NCI-H748 (cell line): Measurements from ENCODE around the gene PIWIL4.
"Not testable (repeated sequence)": the region's sequence is repeated elsewhere in the genome, so short reads cannot be mapped to it uniquely, and the experiment has no call there.

Experiments used
- DNase-seq: peaks from one replicate; lab custom pipeline; 2025; ENCODE audit not compliant: unreplicated experiment; lab: John Stamatoyannopoulos, UW

Gene PIWIL4

DNA sequence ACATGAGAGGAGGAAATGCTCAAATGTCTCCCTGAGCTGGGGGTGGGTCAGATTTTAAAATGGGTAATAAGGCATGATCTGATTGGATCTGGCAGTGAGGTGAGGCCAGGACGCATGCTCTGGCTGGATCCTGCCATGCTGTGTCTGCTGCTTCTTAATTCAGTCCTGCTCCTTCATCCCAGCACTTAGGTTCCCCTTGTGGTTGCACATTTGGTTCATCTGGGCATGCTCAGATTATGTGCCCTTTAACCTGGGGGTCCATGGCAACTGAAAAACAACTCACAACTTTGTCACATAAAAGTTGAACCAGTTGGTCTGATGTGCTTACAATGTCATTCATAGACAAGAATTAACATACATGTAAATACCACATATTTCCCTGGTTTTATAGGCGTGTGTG is 67.9 kb downstream of the PIWIL4 start:
- no peak for DNase-seq

DNA sequence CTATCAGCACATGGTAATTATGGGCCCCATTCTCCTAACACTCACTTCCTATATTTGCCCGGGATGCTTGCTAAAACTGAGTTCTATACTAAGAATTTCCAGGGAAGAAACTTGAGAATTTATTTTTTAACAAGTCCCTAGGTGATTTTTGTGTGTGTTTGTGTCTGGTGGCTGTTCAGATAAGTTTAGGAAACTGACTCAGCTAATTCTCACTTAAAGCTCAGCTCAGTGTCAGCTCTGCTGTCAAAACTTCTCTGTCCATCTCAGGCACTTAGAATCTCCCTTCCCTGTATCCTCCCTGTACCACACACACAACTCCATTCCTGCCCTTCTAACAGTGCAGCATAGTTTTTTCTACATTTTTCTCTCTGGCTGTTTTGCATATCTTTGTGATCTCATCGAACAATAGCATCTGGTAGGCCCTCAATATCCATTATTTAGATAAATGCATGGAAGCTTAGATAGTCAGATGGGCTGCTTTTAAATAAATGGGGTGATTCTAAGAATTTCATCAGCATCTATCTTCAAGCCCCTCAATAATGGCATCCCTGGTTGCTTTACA is 69.3 kb downstream of the PIWIL4 start:
- no peak for DNase-seq

DNA sequence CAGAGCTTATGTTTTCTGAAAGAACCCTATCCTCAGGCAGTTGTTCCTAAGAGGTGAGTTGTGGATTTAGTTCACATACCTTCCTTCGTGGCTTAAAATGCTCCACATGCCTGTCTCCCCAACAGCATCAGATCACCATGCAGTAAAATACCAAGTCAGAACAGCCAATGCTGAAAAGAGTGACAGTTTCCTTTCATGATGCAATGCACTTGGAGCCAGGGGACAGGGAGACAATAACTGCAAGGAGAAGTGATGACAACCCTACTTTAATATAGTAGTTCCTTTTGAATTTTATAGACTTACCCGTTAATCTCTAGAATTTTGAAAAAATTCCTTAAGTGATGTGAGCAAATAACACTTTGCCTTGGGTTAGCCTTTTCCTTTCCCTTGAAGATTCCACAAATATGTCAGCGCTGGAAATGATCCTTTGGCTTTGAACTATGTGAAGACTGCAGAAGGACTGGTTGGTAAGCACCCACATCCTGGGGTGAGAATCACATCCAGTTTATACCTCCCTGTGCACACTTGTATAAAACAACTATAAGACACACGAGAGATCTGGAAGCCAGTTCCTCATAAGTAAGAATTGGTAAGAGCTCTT is 71.2 kb downstream of the PIWIL4 start:
- DNase-seq: no peak

DNA sequence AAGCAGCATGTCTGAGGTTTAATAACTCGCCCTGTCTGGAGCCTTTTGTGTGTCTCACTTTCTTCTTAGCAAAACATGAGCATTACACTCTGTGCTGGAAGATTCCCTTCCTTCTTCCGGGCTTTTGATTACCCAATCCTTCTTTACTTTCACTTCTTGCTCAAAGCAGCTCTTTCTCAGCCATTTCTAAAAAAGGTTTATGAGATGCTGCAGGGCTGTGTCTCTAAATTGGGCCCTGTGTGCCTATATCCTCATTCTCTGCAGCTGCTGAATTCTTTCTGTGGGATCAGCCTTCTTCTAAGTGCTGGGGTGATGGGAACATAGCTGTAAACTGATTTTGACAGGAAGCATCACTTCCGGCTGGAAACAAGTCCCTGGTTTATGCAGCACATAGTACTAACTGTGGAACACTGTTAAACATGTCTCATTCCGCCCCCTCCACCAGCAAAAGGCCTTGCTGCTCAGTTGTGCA is 71.8 kb downstream of the PIWIL4 start:
- no peak for DNase-seq

DNA sequence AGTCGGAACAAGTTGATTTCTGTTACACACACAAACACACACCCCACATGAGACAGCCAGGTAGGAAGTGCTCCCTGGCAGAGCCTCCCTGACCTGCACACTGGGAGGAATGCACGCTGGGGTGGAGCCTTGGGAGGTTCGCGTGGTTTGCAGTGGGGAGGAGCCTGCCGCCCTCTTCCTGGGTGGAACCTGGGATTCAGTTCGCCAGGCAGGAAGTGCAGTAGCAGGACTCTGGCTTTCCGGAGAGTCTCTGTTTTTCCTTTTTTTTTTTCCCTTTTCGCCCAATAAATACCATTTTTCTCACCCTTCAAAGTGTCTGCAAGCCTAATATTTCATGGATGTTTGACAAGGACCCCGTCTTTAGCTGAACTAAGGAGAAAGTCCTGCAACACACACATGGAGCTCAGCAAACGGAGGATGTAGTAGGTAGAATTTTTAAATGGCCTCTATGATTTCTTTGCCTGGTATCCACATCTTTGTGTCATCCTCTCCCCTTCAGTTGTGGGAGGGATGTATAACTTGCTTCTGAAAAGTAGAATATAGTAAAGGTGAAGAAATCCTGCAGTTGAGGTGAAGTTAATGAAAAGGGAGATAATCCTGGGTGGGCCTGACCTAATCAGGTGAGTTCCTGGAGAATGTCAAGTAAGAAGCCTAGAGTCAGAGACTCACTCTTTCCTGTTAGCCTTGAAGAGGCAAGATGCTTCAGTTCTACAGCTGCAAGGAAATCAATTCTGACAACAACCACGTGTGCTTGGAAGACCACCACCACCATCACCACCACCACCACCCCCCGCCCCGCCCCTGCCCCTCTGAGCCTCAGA is 72.9 kb downstream of the PIWIL4 start:
- no peak for DNase-seq

DNA sequence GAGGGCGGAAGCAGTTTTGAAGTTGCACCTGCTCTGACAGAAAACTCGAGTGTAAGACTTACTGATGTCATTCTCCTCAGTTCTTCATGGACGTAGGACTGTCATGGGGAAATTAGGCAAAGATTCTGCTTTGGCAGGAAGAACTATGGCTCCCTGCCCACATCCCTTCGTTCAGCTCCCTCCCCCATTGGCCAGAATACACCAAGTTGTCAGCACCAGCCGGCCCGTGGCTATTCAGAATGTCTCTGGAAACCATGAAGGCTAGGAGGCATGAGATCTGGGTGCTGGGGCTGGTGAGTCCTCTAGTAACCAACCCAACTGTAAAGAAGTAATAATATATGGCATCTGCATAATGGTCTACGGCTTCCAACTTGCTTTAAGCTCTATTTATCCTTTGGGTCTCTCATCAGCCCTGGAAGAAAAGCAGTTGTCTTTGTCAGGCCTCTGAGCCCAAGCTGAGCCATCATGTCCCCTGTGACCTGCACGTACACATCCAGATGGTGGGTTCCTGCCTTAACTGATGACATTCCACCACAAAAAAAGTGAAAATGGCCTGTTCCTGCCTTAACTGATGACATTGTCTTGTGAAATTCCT is 74.1 kb downstream of the PIWIL4 start:
- no peak for DNase-seq

DNA sequence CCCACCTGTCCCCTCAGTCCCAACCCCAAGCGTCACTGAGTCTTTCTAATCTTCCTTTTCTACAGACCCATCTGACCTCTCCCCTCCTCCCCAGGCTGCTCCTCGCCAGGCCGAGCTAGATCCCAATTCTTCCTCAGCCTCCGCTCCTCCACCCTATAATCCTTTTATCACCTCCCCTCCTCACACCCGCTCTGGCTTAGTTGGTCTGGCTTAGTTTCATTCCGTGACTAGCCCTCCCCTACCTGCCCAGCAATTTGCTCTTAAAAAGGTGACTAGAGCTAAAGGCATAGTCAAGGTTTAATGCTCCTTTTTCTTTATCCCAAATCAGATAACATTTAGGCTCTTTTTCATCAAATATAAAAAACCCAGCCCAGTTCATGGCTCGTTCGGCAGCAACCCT is 76.0 kb downstream of the PIWIL4 start:
- DNase-seq: not testable (repeated sequence)

DNA sequence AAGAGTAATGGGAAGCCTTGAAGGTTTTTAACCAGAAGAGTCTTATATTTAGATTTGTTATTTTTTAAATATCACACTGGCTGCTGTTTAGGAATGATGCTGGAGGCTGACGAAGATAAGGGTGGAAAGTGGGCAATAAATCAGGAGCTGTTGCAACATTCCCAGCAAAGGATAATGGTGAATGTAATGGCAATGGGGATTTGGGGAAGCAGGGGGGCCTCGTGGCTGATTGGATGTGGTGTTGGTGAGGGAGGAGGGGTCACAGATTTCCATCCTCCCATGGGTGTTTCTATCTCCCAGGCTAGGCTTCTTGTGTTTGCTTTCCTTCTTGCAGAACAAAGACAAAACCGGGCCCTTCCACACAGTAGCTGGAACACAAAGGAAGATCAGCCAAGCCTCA is 80.8 kb downstream of the PIWIL4 start:
- no peak for DNase-seq

DNA sequence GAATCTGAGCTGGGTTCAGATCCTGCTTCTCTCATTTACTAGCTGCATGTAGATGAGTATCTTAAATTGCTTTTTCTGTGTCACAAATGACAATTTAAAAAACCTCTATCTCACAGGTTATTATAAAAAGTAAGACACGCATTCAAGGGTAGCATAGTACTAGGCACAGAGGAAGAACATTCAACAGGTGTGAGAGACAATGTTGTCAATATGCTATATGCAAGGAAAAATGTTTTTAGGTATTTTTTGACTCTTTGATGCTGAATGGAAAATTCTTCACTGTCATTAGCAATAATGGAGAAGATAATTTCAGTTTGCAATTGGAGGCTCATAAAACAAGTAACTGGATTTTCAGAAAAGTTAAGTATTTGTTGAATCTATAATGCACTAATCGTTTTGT is 81.6 kb downstream of the PIWIL4 start:
- DNase-seq: no peak

DNA sequence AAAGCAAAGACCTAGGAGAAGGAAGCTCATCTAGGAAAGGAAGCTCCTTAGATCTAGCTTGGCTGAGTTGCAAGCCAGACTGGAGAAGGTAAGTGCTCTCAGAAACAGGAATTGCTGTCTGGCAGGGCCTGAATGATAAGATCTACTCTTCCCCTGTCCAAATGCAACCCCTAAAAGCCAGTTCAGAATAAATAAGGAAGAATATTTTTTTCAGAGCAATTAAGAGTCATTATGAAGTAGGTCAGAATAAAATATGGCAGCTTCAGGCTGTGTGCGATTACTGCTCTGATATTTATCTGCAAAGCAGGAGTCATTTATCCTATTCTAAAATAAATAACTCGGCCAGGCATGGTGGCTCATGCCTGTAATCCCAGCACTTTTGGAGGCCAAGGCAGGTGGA is 82.1 kb downstream of the PIWIL4 start:
- DNase-seq: no peak

DNA sequence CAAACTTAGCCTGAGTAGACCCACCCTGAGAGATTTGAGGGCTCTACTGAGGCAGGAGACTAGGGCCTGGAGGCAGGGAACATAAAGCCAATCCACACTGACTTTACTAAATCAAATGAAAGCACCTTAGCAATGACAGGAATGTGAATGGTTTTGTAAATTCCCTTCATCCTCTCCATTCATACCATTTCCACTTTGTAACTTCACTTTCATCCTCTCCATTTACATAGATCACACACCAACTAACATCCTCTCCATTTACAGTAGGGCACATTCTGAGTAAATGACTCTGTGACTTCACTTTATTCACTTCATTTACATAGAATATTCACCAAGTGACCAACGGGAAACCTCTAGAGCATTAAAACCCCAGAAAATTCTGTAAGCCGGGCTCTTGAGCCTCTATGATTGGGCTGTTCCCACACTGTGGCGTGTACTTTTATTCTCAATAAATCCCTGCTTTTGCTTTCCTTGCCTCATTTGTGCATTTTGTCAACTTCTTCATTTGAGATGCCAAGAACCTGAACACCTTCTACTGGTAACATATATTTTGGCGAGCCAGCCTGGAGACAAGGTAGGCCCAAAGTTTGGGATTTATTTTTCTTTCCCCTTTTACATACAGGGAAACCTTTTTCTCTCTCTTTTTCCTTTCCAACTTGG is 82.9 kb downstream of the PIWIL4 start:
- DNase-seq: no peak

DNA sequence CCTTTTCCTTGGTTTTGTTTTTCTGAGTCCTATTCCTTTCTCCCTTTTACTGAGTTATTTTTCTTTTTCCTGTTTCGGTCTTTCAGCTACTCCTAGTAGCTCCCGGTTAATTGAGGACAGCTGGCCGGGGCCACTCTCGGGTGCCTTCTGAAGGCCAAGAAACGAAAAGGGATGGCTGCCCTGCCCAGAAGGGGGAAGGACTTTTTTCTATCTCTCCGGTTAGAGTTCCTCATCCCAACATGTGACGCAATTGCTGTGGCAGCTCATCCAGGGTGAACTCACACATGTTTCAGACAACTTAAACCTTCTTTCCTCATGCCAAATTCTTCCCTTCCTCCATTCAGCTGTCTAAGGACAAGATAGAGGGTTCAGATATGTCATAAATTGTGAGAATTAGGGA is 83.6 kb downstream of the PIWIL4 start:
- no peak for DNase-seq

DNA sequence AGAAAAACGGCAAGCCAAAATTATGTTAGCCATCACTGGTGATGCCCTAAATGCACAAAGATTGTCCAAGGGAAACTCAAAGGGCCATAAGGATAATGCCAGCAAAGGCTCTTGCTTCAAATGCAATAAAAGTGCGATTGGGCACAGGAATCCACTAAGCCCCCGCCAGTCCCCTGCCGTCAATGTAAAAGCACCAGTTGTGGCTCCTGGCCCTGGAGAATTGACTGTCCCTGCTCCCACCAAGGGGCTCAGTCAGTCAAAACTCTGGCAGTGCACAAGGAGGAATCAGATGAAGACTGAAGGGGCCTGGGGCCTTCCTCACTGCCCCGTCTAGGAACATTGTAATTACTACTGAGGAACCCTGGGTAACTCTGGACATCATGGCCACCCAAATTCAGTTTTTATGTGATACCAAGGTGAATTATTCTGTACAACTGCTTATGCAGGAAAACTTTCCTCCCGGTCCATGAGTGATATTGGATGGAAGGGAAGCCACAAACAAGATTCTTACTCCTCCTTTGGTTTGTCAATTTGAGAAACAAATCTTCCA is 85.6 kb downstream of the PIWIL4 start:
- DNase-seq: no peak

DNA sequence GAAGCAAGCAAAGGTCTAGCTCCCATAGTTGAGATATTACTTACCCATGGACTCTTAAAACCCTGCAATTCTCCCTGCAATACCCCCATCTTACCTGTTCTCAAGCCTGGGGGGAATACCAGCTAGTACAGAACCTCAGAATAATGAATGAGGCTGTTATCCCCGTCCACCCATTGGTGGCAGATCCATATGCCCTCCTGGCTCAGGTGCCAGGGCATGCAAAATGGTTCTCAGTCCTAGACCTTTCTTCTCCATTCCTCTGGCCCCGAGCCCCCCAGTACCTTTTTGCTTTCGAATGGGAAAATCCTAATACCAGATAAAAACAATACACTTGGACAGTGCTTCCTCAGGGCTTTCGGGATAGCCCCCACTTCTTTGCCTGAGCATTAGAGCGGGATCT is 86.4 kb downstream of the PIWIL4 start:
- DNase-seq: no peak

DNA sequence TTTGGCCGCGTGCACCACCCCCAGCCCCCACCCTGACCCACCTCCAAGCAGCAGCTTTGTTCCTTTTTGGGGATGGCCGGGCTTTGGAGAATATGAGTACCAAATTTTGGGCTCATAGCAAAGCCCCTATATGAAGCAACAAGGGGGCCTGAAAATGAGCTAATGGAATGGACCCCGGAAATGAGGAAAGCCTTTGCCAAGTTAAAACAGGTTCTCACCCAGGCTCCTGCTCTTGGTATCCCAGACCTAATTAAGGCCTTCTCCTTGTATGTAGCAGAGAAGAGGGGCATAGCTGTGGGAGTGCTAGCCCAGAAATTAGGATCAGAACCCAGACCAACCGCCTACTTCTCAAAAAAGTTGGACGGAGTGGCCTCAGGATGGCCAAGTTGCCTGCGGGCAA is 87.0 kb downstream of the PIWIL4 start:
- no peak for DNase-seq

DNA sequence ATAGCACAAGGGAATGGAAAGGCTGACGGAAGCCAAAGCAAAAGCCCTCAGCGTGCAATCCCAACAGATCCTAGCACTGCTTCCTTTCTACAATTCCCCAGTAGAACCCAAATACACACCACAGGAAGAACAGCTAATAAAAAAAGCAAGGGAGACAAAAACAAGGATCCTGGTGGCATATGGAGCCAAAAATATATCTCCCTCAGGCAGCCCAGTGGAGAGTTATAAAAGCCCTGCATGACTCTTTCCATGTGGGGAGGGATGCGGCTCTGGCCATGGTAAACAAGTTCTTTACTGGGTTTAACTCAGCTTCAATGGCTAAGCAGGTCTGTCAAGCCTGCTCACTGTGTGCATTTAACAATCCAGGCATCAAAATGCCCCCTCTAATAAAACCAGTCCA is 88.1 kb downstream of the PIWIL4 start:
- DNase-seq: no peak

DNA sequence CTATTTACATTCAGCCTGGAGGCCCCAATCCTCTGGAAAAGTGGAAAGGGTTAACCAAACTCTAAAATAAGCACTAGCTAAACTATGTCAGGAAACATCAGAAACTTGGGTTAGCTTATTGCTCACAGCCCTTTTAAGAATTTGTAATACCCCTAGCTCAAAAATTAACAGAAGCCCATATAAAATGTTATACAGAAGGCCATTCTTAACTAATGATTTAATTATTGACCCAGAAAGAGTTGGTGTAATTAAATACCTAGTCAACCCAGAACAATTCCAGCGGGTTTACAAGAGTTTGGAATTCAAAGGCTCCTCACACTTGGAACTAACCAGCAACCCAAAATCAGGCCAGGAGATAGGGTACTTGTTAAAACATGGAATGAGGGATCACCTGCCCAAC is 88.8 kb downstream of the PIWIL4 start:
- no peak for DNase-seq

DNA sequence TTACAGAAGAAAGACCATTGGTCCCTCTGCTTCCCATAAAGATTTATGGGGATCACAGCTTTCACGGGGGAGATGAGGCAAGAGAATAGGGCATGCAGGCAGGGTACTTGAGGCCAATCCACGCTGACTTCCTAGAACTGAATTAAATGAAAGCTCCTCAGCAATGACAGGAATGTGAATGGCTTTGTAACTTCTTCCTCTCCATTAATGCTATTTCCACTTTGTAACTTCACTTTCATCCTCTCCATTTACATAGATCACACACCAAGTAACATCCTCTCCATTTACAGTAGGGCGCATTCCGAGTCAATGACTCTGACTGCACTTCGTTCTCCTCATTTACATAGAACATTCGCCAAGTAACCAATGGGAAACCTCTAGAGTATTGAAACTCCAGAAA is 89.8 kb downstream of the PIWIL4 start:
- DNase-seq: no peak

DNA sequence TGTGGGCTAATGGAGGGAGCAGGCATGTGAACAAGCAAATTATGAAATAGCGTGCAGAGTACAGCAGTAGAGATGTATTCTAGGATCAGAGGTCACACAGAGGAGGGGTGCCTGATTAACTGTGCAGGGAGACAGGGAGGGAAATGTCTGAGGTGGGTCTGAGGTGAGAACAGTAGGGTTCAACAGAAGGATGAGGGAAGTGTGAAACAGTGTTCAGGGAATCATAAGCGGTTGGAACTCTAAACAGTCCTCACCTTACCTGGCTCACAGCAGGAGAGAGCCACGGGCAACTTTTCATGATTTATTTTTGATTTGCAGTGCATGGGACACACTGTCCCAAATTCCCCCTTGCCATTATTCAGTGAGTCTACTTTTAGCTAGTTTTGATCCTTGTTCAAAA is 90.5 kb downstream of the PIWIL4 start:
- no peak for DNase-seq

DNA sequence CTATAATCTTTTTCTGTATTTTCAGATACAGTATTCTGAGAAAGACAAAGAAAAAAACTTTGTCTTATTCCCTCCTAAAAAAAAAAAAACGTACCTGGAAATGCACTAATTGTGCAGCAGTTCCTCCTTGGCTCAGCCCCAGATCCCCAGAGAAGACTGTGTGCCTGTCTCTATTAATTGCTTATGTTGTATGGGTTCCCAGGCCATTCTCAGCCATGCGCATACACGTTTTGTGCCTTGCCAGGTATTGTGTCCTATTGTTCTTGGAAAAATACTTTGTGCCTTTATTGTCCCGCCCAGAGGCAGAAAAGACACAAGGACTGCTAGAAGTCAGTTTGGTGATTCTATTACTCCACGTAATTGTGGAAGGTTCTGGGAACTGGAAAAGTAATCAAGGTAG is 91.2 kb downstream of the PIWIL4 start:
- no peak for DNase-seq

DNA sequence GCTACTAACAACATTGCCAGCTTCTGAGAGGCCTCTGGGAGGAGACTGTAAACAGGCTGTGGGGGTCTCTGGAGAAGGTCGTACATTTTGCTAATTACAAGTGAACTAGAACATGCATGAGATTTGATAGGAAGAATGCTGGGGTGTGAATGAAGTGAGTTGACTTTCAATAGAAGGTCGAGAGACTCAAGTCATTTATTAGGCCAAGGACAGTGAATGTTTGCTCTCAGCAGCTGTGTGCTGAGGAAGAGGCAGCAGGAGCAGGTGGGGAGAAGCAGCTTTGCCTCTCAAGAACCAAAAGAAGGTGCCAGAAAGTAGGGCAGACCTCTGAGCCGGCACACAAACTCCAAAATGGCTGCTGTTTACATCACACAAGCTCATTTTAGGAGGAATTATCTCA is 91.7 kb downstream of the PIWIL4 start:
- DNase-seq: no peak
